Suppressor macrophage treated with lipopolysaccharide for 1 hour (primary cell): ENCODE measurements around the gene ARL6IP4.

Experiments used
- DNase-seq, 3 donors: peaks; one replicate each; pipeline ENCODE4 v3.0.0-alpha.2; 2020 to 2022

ARL6IP4 gene

DNA sequence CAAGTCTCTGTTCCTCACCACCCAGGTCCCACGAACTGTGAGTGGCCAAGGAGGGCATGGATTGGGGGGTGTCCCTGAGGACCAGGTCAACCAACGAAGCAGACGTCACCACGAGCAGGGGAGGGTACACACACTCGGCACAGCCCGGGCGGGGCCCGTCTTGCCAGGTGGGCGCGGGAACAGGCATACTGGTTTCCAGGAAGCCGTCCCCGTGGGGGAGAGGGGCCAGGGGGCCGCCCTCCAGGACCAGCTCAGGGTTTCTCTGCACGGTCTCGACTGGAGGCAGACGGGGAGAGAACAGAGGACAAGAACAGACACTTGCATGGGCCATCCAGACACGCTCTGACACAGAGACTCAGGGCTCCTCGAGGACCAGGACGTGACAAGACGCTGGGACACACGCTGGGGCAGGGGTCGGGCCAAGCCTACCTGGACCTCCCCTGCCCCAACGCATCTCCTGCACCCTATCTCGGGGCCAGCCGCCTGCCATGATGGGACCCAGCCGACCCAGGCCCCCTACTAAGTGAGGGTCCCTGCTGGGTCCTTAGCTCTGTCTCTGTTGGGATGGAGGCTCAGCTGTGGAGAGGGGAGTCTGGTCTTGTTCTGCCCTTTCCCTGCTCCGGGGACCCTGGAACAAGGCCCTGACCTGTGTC is 11.3 kb downstream of the ARL6IP4 start:
- DNase-seq: no peak

DNA sequence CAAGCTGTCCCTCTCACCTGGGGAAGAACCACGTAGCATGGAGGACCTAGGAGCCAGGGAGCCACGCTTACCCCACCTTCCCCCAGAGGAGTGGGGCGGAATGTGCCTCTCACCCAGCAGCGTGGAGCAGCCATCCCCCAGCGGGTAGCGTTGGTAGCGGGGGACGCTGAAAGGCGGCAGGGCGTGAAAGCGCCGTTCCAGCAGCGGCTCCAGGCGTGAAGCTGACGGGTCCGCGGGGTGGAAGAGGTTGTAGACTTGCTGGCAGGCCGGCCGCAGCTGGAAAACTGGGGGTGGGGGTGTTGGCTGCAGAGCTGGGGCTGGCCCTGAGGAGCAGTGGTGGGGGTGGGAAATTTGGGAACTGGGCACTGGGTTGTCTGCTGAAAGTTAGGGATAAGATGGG is 11.9 kb downstream of the ARL6IP4 start:
- DNase-seq: no peak

DNA sequence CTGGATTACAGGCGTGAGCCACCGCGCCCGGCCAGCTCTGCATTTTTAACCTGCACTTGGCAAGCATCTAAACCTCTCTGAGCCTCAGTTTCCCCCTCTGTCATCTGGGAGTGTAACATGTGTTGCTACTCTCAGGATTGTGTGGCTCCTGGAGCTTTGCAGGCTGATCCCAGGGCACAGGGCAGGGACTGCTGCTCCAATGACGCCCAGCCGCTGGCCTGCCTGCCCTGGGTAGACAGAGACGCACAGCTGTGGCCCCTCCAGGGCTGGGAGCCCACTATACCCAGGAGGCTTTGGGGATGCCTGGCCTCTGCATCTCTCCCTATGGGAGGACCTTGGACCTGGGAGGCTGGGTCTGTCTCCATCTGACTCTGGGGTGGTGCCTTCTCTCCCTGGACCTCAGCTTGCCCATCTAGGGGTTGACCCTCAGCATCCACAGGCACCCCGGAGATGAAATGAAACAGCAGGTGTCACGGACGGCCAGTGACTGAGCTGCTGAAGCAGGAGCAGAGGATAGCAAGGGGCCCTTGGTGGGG is 13.7 kb downstream of the ARL6IP4 start:
- no peak for DNase-seq

DNA sequence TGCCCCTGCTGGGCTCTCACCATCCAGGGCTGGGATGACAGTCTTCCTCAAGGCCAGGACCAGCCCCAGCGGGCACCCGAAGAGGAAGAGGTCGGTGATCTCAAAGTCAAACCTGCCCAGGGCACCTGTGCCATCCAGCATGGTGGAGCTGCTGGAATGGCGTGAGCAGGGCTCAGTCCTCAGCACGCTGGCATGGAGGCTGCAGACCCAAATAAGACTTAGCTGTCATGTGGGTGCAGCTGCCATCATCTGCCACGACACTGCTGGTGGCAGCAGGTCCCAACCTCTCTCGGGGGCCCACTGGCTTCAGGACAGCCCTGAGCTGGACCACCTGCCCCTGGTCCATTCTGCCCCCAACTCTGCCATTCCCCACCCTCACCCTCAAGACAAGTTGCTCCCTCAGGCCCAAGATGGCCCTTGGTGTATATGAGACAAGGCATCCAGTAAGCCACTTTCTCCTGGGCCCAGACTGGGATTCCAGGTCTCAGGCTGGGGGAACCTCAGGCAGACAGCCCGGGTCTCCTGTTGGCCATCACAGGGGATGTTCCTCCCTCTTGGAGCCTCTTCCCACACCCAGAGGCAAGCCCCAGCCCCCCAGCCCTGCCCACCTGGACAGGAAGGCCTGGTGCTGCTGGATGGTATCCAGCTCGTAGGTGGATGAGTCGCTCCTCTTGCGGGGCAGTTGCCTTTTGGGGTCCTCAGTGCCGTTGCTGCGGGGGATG is 14.5 kb downstream of the ARL6IP4 start:
- no peak for DNase-seq

DNA sequence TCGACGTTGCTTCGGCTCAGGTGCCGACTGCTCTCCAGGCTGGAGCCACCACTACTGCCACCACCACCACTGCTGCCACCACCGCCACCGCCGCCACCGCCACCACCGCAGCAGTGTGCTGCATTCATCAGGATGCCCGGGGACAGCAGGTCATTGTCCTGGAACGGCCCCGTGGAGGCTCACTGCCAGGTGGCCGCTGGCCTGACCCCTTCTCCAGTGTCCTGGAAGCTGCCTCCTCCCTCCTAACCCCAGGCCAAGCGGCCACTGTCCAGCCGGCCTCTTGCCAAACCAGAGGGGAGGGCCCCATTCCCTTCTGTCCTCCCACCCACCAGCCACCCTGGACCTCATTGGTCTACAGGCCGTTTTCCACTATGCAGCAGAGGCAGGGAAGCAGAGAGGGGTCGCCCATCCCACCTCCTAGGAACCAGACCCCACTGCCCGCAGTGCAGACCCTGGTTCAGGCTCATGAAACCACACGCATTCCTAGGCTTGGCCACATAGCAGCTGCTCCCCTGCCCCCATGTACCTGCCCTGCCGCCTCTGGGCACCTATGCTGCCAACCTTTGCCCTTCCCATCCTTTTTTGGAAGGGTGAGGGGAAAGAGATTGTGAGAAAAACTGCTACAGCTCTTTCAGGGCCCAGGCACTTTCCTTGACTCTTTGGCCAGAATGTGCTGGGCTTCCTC is 15.2 kb downstream of the ARL6IP4 start:
- DNase-seq: no peak

DNA sequence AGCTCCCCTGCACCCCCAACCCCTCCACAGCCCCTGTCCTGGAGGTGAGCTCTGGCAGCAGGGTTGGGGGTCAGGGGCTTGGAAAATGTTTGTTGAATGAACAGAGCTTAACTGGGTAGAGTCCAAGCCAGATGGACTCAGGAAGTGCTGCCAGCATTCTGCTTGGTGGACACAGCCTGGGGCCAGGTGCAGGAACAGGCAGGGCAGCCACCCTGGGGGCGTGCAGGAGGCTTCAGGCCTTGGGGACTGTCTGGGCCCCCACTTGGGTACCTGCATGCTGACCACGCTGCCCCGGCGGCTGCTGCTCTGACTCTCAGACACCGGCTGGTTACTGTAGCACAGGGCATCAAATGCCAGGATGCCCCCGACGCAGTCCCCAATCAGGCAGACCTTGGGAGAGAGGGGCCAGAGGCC is 15.7 kb downstream of the ARL6IP4 start:
- DNase-seq: no peak

DNA sequence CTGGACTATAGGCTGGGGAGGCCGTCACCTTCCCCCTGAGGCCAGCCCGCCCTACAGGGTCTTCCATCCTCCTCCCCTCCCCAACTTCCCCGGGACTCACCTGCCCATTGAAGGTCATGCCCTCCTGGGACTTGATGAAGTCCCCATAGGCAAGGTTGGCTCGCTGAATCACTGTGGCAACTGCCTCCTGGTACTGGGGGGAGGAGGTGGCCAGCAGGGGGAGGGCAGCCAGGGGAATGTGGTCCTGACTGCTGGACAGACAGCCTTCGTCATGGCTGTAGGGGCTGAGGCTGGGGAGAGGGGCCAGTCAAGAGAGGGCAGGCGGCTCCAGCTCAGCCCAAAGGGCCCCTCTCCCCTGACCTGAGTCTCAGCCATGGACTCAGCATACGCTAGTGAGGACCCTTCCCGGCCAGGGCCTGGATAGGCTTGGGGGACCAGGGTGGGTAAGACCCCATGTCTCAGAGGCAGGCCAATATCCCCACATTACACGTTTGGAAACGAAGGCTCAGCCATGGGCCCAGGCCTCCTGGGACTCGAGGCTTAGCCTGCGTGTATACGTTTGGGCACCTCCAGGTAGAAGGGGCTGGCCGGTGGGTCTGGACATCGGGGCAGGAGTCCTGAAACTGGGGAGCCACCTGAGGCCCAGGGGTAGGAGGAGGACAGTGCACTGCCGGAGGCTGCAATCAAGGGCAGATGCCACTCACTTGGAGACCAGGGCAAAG is 16.3 kb downstream of the ARL6IP4 start:
- DNase-seq: no peak

DNA sequence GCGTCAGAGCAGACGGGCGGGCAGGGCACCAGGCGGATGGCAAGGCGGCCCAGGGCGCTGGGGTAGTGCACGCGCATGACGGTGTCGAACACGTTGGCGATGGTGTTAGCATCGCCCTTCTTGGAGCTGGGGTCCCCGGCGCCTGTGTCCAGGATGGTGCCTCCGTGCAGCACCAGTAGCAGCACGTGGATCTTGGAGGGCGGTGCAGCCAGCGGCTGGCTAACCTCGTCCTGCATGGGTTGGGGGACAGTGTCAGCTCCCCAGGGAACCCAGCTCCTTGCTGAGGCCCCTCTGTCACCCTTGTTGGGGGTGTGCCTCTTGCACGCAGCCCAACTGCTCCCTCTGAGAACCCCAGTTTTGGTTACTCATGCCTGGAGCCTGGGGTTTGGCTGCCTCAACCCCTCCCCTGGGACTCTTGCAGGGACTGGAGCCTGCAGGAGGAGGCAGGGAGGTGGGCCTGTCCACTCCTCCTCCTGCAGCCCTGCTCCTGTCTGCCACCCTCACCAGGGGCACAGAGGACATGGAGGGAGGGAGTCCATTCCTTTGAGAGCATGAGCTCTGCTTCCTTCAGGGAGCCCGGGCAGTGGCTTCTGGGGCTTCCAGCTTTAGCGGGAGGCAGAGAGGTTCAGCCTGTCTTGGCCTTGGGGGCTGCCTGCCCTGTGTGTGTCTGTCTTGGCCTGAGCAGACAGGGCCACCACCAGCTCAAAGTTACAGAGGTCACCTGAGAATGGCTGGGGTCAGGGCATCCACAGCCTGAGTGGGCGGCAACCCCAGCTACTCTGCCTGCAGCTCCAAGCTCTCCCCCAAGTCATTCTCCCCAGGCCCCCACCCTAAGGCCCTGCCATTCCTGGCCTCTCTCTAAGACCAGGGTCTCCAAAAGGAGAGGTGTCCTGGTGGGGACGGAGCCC is 17.1 kb downstream of the ARL6IP4 start:
- no peak for DNase-seq

DNA sequence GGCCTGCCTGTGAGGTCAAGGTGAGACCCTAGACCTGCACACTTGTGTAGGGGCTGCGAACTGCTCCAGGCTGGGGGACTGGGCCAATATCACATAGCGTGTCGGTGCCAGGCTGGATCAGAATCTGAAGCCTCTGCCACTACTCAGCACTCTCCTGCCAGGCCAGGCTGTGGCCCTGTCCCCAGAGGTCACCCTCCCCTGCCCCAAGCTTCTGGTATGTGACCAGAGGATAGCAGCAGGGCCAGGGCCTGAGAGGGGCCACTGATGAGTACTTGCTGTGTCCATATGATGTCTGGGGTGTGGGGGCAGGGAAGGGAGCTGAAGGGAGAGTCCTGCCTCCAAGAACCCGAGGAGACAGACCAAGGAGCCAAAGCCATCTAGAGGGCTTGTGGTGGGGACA is 17.8 kb downstream of the ARL6IP4 start:
- DNase-seq: no peak

DNA sequence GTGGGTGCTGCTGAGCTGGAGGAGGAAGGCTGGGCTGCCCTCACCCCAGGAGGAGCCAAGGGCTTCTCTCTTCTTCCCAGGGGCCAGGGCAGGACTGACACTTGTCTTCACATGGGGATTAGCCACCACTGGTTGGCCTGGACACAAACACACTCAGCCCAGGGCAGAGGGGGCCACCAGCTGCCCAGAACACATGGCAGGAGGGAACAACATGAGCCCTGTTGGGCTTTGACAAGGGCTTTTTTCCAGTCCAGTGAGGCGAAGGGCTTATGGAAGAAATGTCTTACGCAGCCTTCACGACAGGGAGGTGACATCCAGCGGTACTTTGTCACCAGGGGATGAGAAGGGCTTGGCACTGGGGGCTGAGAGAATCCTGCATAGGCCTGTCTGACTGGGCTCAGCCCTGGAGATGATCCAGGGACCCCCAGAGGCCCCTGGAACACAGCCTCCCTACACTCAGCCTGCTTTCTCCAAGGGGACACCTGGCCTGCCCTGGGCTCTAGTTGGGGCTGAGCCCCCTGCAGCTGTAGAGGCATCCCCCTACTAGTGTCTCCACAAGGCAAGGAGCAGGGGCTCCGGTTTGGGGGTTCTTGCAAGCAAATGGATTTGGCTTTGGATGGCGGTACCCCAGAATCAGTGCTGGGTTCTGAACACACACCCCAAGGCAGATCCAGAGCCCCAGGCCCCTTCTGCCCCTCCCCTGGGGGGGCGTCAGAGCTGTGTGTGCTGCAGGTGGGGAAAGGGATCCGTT is 18.9 kb downstream of the ARL6IP4 start:
- DNase-seq: no peak

DNA sequence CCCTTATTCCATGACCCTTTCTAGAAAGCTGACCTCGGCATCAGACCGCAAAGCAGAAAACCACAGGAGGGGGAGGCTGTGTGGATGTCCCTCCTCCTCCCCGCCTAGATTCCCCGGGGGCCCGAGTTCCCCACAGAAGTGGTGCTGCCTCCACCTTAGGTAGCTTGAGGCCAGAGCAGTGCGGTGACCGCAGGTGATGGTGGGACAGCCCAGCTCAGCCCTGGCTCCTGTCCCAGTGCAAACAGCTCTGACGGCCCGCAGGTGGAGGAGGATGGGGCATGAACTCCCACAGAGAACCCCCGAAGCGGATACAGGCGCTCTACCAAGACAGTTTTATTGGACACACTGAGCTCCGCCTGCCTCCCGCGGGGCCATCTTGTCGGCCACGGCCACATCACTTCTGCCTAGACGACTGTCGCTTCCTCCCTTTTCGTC is 19.5 kb downstream of the ARL6IP4 start:
- DNase-seq: no peak

DNA sequence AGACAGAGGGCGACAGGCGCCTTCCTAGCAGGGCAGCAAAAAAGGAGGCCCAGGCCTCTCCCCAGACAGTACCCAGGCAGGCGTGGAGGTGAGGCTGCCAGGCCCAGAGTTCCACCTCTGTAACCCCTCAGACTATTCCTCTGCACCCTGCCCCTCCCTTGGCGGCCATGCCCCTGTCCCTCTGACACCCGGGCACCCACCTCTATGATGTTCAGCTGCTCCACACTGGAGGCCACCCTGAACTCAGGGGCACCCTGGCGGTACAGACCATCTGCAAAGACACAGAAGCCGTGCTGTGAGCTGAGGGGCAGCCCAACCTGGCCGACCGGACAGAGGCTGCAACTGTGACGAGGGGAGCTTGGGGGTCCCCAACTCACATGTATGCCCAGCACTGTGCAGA is 20.1 kb downstream of the ARL6IP4 start:
- DNase-seq: no peak

DNA sequence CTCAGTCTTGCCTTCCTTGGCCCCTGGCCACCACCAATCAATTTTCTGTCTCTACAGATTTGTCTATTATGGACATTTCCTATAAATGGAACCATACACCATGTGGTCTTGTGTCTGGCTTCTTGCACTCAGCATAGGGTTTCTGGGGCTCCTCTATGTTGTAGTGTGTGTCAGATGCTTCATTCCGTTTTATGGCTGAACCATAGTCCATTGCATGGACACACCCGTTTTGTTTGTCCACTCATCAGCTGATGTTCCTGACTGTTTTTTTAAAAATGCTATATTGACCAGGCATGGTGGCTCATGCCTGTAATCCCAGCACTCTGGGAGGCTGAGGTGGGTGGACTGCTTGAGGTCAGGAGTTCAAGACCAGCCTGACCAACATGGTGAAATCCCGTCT is 21.0 kb downstream of the ARL6IP4 start:
- DNase-seq: no peak

DNA sequence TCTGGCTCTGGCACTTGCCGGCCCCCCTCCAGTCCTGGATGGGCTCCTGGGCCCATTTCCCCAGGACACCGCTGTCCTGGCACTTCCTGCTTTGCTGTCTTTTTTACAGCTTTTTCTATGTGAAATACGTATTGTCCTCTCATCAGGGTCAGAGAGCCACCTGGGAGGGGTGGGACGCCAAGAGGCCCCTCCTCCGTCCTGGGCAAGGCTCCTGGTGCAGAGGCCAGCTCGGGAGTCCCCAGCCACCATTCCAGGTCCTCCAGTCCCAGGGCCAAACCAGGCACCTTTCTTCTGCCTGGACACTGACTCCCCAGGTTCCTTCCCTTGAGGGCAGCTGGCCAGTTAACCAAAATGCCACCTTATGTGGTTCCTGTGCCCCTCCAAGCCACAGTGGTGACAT is 22.8 kb downstream of the ARL6IP4 start:
- DNase-seq: no peak

DNA sequence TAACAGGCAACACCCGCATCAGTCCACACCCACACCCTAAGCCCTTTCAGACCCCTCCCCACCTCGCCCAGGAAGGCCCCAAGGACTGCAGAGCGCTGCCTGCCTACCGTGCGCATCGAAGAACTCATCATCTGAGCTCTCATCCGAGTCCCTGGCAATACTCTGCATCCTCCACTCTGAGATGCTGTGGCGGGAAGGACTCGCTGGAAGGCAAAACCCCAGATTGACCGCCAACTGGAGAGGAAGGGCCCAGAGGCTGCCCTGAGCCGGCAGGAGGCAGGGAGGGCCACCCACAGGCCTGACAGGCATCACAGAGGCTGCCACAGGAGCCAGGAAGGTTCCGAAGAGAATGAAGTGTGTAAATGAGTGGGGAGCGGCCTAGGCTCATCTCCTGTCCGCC is 23.8 kb downstream of the ARL6IP4 start:
- no peak for DNase-seq

DNA sequence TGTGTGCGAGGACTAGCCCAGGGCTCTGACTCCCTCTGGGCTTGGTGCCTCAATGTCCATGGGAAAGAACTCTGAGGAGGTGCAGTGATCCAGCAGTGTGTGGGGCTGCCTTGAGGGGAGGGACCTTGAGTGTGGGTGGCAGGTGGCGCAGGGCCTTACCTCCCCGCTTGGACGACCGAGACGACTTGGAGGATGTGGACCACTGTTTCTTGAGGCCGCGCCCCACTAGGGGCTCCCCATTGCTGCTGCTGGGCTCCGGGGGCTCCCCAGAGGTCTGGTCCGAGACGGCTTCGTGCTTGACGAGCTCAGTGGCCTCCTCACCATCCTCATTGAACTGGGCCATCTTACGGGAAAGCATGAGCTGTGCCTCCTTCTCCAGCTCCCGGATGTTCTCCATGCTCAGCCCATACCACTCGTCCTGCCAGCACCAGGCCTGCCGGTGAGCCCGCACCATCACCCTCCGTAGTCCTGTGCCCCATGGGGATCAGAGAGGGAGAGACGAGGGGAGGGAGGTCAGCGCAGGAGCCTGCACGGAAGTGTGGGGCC is 24.7 kb downstream of the ARL6IP4 start:
- DNase-seq: no peak

DNA sequence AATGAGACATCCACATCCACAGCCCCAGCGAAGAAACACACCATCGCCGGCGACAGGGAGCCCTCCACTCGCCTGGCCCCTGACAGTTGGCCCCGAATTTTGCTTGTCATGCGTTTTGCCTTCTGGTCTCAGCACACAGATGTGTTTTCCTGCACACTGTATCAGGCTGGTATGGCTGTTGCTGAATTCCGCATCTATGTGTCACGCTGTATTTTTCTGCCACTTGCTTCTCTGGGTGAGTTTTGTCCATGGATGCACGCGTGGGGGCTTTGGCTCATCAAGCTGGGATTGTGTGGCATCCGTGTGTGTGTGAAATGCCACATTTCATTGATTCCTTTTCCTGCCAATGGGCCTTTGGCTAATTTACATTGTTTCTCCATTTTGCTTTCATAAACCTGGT is 26.5 kb downstream of the ARL6IP4 start:
- no peak for DNase-seq

DNA sequence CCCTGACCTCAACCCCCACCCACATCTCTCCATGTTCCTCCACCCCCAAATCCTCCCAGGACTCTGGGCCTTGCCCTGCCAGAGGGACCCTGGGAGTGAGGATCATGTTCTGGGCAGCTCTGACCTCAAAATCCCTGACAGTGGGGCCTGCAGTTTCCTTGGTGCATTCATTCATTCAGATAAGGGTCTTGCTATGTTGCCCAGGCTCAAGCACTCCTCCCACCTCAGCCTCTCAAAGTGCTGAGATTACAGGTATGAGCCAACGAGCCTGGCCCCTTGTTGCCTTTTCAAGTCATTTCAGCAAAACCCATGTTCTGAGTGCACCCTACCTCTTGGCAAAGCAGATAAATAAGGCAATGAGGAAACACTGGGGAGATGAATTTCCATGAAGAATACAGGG is 29.6 kb downstream of the ARL6IP4 start:
- no peak for DNase-seq

DNA sequence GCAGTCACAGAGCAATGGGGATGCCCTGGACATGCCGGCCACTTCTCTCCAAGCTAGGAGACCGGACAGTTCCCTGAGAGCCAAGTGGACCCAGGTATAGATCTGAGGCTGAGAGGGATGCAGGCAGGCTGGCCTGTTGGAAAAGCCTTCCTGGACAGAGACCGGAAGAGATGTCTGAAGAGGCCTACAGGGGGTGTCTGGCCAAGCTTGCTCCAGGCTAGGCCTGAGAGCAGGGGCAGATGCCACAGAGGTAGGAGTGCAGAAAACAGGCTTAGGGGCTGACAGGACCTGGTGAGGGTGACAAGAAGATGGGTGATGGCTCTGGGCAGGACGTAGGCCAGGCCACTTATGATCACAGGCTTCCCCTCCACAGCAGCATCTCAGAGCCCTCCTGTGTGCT is 30.2 kb downstream of the ARL6IP4 start:
- no peak for DNase-seq

DNA sequence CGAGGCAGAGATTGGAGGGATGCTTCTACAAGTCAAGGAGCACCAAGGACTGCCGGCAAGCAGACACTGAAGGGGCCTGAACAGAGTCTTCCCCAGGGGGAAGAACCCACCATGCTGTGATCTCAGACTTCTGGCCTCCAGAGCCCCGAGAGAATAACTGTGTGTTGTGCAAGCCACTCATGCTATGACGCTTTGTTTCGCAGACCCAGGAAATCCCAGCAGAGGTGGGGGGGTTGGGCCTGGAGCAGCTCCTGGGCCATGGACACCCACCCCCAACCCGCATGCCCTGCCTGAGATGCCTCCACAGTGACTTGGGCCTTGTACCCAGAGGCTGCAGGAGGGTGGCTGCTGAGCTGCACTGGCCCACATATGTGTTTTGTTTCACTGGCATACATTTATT is 31.2 kb downstream of the ARL6IP4 start:
- no peak for DNase-seq
